K562 (cell line): Measurements from ENCODE around the gene ATIC. TPM values are rescaled to one million over a fixed set of nuclear protein-coding genes. Genes with fewer than 3 reads are reported as not detected.

Experiments
- ARNT ChIP-seq, 2 experiments: fragments of 450-650 bp; IDR thresholded peaks; 2 replicates each; pipeline ENCODE4 v1.6.1; 2016; ENCODE audit warnings: mild to moderate bottlenecking in 1 of 2
- CEBPG ChIP-seq, 3 experiments: fragments of 200-800 bp in 1 of 3; sonication (Bioruptor generic) in 1 of 3; sonication (generic) in 1 of 3; formaldehyde crosslinking in 1 of 3; IDR thresholded peaks in 2 of 3; conservative IDR thresholded peaks in 1 of 3; 2 replicates each; pipeline versions ENCODE4 v1.6.1 to v1.8.0; 2016 to 2022; ENCODE audit warnings: missing compliant biosample characterization in 2 of 3, missing genetic modification characterization in 2 of 3, mild to moderate bottlenecking in 1 of 3, missing genetic modification reagents in 1 of 3
- ILK ChIP-seq: fragments of 450-650 bp; IDR thresholded peaks from 2 replicates; pipeline ENCODE4 v1.6.1; 2016; ENCODE audit warnings: missing genetic modification characterization, low read depth, mild to moderate bottlenecking, missing compliant biosample characterization, moderate library complexity, borderline replicate concordance
- KHSRP ChIP-seq: fragments of 450-650 bp; IDR thresholded peaks from 2 replicates; pipeline ENCODE4 v1.6.1; 2017
- MTA3 ChIP-seq: fragments of 450-650 bp; formaldehyde crosslinking; IDR thresholded peaks from 2 replicates; pipeline ENCODE4 v1.6.1; 2017; ENCODE audit warnings: mild to moderate bottlenecking, borderline replicate concordance
- PTTG1 ChIP-seq: fragments of 450-650 bp; IDR thresholded peaks from 2 replicates; pipeline ENCODE4 v1.6.1; 2016; ENCODE audit warnings: low read depth, mild to moderate bottlenecking, missing genetic modification characterization, missing compliant biosample characterization
- RFX1 ChIP-seq: fragments of 450-650 bp; IDR thresholded peaks from 2 replicates; pipeline ENCODE4 v1.6.1; 2016; ENCODE audit warnings: mild to moderate bottlenecking, moderate library complexity
- SNIP1 ChIP-seq: fragments of 450-650 bp; IDR thresholded peaks from 2 replicates; pipeline ENCODE4 v1.7.1; 2017; ENCODE audit warnings: low read depth, mild to moderate bottlenecking
- U2AF2 ChIP-seq: fragments of 200-400 bp; formaldehyde crosslinking; optimal IDR thresholded peaks from 2 replicates; pipeline ENCODE3; 2017; ENCODE audit warnings: low read depth, mild to moderate bottlenecking, low read length
- ZNF23 ChIP-seq: fragments of 250-450 bp; sonication (Bioruptor Pico); IDR thresholded peaks from 2 replicates; pipeline ENCODE4 v1.4.0; 2020; ENCODE audit warnings: mild to moderate bottlenecking
- ZNF239 ChIP-seq: fragments of 250-450 bp; sonication (Bioruptor Pico); IDR thresholded peaks from 2 replicates; pipeline ENCODE4 v1.4.0; 2020; ENCODE audit warnings: mild to moderate bottlenecking
- ZNF830 ChIP-seq: fragments of 250-450 bp; sonication (Bioruptor Pico); IDR thresholded peaks from 2 replicates; pipeline ENCODE4 v1.5.0; 2021; ENCODE audit warnings: mild to moderate bottlenecking
- polyA plus RNA-seq, 8 experiments: library from polyadenylated mRNA; depleted of rRNA in 4 of 8; stranded (reverse) in 5 of 8; unstranded in 3 of 8; fragments of >200 nt; fragmentation: Nextera tagmentation in 2 of 8; fragmentation: Illumina TruSeq in 1 of 8; extraction: Ambion mirVana in 2 of 8; extraction: Trizol in 1 of 8; gene quantifications; 2 replicates each; pipeline versions ENCODE4 v1.2.1 to v1.2.3, GENCODE V29; 2011 to 2014; ENCODE audit warnings: inconsistent platforms in 1 of 8, missing spikeins in 1 of 8
- total RNA-seq, 7 experiments: library from RNA; depleted of rRNA in 6 of 7; stranded (reverse); fragments of >200 nt in 6 of 7; fragmentation: Illumina TruSeq in 2 of 7; extraction: Trizol in 2 of 7; gene quantifications; 2 replicates each; pipeline versions ENCODE4 v1.2.1 to v1.2.3, GENCODE V29; 2011 to 2021; ENCODE audit warnings: low replicate concordance in 1 of 7
- TF ChIP-seq, protein P1 (sequence below): sonication (generic); formaldehyde crosslinking; IDR thresholded peaks from 2 replicates; pipeline ENCODE4 v1.8.0; 2023; ENCODE audit warnings: missing genetic modification reagents, mild to moderate bottlenecking, borderline replicate concordance
- TF ChIP-seq, protein P2 (sequence below): fragments of 250-450 bp; sonication (Bioruptor Pico); IDR thresholded peaks from 2 replicates; pipeline ENCODE4 v1.8.0; 2021; ENCODE audit warnings: moderate library complexity, mild to moderate bottlenecking, inconsistent platforms
- TF ChIP-seq, protein P3 (sequence below): fragments of 250-450 bp; sonication (Bioruptor Pico); IDR thresholded peaks from 2 replicates; pipeline ENCODE4 v1.5.0; 2020; ENCODE audit warnings: mild to moderate bottlenecking, borderline replicate concordance
- TF ChIP-seq, protein P4 (sequence below), 2 experiments: fragments of 250-450 bp in 1 of 2; fragments of 450-650 bp in 1 of 2; sonication (Bioruptor Pico) in 1 of 2; IDR thresholded peaks; 2 replicates each; pipeline versions ENCODE4 v1.6.1 to v1.8.0; 2016 to 2021; ENCODE audit warnings: mild to moderate bottlenecking in 2 of 2, moderate library complexity in 2 of 2, missing compliant biosample characterization in 1 of 2, missing genetic modification characterization in 1 of 2
- TF ChIP-seq, protein P5 (sequence below): fragments of 200-800 bp; sonication (Bioruptor generic); IDR thresholded peaks from 2 replicates; pipeline ENCODE4 v1.6.1; 2017; ENCODE audit warnings: missing genetic modification characterization, missing compliant biosample characterization

ATIC gene
- total and polyA plus RNA-seq, 9 of the 15 experiments (the other 6 are each of a cell fraction or from before 2014, with no cell fraction given), result 45.6 to 480 (median 212) TPM

DNA sequence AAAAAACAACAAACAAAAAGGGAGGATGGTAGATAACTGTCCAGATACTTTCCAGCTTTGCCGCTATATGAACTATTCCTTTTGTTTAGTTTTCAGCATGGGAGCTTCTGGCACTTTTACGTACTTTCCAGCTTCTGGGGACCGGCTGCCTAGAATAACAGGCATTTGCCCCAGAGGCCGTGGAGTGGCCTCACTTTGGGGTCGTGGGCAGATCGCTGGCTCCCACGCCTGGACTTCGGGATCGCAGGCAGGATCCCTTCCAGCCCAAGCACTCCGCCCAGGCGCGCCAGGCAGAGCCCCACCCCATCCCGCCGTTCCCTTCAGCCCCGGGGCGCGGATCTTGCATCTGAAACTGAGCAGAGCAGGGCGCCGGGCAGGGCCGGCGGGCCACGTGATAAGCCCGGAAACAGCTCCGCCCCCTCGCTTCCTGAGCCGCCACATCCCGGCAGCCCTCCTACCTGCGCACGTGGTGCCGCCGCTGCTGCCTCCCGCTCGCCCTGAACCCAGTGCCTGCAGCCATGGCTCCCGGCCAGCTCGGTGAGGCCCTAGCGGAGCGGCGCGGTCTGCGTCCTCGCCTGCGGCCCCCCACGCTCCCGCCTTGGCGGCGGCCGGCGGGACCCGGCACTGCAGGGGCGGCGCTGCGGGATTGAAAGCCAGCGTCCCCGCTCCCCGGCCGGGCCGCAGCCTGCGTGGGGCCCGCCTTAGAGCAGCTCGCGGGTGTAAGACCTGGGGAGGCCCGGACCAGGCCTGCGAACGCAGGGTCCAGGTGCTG lies at the start of gene ATIC (continued):
- 0 out of 4 replicates have a peak, but pooled peaks of 1 of the 2 experiments have one; percentile 15 for TF ChIP-seq ARNT (IDR thresholded peaks at IDR 0.05)
- TF ChIP-seq, protein P1, sequence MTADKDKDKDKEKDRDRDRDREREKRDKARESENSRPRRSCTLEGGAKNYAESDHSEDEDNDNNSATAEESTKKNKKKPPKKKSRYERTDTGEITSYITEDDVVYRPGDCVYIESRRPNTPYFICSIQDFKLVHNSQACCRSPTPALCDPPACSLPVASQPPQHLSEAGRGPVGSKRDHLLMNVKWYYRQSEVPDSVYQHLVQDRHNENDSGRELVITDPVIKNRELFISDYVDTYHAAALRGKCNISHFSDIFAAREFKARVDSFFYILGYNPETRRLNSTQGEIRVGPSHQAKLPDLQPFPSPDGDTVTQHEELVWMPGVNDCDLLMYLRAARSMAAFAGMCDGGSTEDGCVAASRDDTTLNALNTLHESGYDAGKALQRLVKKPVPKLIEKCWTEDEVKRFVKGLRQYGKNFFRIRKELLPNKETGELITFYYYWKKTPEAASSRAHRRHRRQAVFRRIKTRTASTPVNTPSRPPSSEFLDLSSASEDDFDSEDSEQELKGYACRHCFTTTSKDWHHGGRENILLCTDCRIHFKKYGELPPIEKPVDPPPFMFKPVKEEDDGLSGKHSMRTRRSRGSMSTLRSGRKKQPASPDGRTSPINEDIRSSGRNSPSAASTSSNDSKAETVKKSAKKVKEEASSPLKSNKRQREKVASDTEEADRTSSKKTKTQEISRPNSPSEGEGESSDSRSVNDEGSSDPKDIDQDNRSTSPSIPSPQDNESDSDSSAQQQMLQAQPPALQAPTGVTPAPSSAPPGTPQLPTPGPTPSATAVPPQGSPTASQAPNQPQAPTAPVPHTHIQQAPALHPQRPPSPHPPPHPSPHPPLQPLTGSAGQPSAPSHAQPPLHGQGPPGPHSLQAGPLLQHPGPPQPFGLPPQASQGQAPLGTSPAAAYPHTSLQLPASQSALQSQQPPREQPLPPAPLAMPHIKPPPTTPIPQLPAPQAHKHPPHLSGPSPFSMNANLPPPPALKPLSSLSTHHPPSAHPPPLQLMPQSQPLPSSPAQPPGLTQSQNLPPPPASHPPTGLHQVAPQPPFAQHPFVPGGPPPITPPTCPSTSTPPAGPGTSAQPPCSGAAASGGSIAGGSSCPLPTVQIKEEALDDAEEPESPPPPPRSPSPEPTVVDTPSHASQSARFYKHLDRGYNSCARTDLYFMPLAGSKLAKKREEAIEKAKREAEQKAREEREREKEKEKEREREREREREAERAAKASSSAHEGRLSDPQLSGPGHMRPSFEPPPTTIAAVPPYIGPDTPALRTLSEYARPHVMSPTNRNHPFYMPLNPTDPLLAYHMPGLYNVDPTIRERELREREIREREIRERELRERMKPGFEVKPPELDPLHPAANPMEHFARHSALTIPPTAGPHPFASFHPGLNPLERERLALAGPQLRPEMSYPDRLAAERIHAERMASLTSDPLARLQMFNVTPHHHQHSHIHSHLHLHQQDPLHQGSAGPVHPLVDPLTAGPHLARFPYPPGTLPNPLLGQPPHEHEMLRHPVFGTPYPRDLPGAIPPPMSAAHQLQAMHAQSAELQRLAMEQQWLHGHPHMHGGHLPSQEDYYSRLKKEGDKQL (CRISPR knock-in tag), result no peak
- no peak for TF ChIP-seq PTTG1 (tag)
- TF ChIP-seq, protein P2, sequence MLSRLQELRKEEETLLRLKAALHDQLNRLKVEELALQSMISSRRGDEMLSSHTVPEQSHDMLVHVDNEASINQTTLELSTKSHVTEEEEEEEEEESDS (CRISPR knock-in tag), result no peak
- no peak for TF ChIP-seq MTA3
- no peak for TF ChIP-seq ZNF830 (CRISPR knock-in tag)
- no peak for TF ChIP-seq RFX1
- TF ChIP-seq, protein P3, sequence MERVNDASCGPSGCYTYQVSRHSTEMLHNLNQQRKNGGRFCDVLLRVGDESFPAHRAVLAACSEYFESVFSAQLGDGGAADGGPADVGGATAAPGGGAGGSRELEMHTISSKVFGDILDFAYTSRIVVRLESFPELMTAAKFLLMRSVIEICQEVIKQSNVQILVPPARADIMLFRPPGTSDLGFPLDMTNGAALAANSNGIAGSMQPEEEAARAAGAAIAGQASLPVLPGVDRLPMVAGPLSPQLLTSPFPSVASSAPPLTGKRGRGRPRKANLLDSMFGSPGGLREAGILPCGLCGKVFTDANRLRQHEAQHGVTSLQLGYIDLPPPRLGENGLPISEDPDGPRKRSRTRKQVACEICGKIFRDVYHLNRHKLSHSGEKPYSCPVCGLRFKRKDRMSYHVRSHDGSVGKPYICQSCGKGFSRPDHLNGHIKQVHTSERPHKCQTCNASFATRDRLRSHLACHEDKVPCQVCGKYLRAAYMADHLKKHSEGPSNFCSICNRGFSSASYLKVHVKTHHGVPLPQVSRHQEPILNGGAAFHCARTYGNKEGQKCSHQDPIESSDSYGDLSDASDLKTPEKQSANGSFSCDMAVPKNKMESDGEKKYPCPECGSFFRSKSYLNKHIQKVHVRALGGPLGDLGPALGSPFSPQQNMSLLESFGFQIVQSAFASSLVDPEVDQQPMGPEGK (CRISPR knock-in tag), result no peak
- no peak for TF ChIP-seq SNIP1
- no peak for TF ChIP-seq U2AF2
- TF ChIP-seq ILK, result no peak
- TF ChIP-seq ZNF239 (CRISPR knock-in tag), result no peak
- TF ChIP-seq ZNF23, result no peak
- no peak for TF ChIP-seq KHSRP
- TF ChIP-seq CEBPG (CRISPR knock-in tag; IDR thresholded peaks at IDR 0.05), result no peak
- no peak for TF ChIP-seq CEBPG (tag; conservative IDR thresholded peaks at IDR 0.05 in 1 of 2, IDR thresholded peaks at IDR 0.05 in 1 of 2)
- TF ChIP-seq, protein P4, sequence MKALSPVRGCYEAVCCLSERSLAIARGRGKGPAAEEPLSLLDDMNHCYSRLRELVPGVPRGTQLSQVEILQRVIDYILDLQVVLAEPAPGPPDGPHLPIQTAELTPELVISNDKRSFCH (CRISPR knock-in tag; IDR thresholded peaks at IDR 0.05), result no peak
- TF ChIP-seq, protein P4 (tag; IDR thresholded peaks at IDR 0.05), result no peak
- TF ChIP-seq, protein P5, sequence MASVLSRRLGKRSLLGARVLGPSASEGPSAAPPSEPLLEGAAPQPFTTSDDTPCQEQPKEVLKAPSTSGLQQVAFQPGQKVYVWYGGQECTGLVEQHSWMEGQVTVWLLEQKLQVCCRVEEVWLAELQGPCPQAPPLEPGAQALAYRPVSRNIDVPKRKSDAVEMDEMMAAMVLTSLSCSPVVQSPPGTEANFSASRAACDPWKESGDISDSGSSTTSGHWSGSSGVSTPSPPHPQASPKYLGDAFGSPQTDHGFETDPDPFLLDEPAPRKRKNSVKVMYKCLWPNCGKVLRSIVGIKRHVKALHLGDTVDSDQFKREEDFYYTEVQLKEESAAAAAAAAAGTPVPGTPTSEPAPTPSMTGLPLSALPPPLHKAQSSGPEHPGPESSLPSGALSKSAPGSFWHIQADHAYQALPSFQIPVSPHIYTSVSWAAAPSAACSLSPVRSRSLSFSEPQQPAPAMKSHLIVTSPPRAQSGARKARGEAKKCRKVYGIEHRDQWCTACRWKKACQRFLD (CRISPR knock-in tag), result peak; percentile 78
